Tibial artery (tissue), 4 donors: Measurements from ENCODE around the gene TEX29.

Source experiments
- DNase-seq, 2 donors: peaks; one replicate each; pipeline ENCODE4 v3.0.0-alpha.2; 2019
- H3K27ac ChIP-seq, 2 donors: fragments of 200-600 bp; sonication (generic) in 1 of 2; 1 replicate in 1 of 2; 2 replicates in 1 of 2; pipeline ENCODE4 v1.5.1; 2018 to 2019; ENCODE audit warnings: mild to moderate bottlenecking in 1 of 2
- H3K27me3 ChIP-seq, 2 donors: fragments of 200-600 bp; sonication (generic) in 1 of 2; one replicate each; pipeline versions ENCODE4 v1.5.1 to v1.6.0; 2016 to 2019
- H3K36me3 ChIP-seq, 3 donors: fragments of 200-600 bp; sonication (generic) in 2 of 3; one replicate each; pipeline ENCODE4 v1.5.1; 2016 to 2019; ENCODE audit warnings: mild to moderate bottlenecking in 2 of 3
- H3K4me1 ChIP-seq, 4 donors: fragments of 200-600 bp; sonication (generic) in 2 of 4; 1 replicate in 3 of 4; 2 replicates in 1 of 4; pipeline ENCODE4 v1.5.1; 2016 to 2019
- H3K4me3 ChIP-seq, 2 donors: fragments of 200-600 bp; sonication (generic) in 1 of 2; 1 replicate in 1 of 2; 2 replicates in 1 of 2; pipeline ENCODE4 v1.5.1; 2018 to 2019; ENCODE audit warnings: mild to moderate bottlenecking in 2 of 2
- H3K9me3 ChIP-seq, 3 donors: fragments of 200-600 bp; sonication (generic) in 1 of 3; one replicate each; pipeline ENCODE4 v1.5.1; 2016 to 2019
- CTCF ChIP-seq, 2 experiments: fragments of 200-600 bp in 1 of 2; fragments of 450-650 bp in 1 of 2; IDR thresholded peaks; one replicate each; pipeline ENCODE4 v1.5.1; 2017 to 2019; ENCODE audit warnings: antibody characterized with exemption in 2 of 2, mild to moderate bottlenecking in 1 of 2, moderate library complexity in 1 of 2
- intact Hi-C: fragments of 100-400 bp; cut with DNase I; formaldehyde crosslinking; loops from one replicate; pipeline ENCODE4 v1.15.0; 2023; ENCODE audit warnings: low total_unique reads

The TEX29 gene

GRCh38 chr13:111302045-111302726 lies 18.3 kb upstream of the TEX29 start:
- intact Hi-C loops, result no loop called here

GRCh38 chr13:111303559-111303958 lies 16.9 kb upstream of the TEX29 start:
- no peak overlapping the region for H3K4me3 ChIP-seq
- TF ChIP-seq CTCF (IDR thresholded peaks at IDR 0.05), result no peak
- no peak overlapping the region for H3K27ac ChIP-seq
- DNase-seq, result no peak
- peaks cover 79 to 94% (median 92%) of the 10 kb centered on the region in 3 donors for H3K36me3 ChIP-seq
- H3K27me3 ChIP-seq, result no peaks in the 10 kb centered on the region
- intact Hi-C loops, result no loop called here
- H3K9me3 ChIP-seq, result no peaks in the 10 kb centered on the region
- no peaks in the 10 kb centered on the region for H3K4me1 ChIP-seq

More at GRCh38 chr13:111302045-111302726, 18.3 kb upstream of the TEX29 start:
- H3K4me1 ChIP-seq, result no peaks in the 10 kb centered on the region
- TF ChIP-seq CTCF (IDR thresholded peaks at IDR 0.05), result no peak
- no peak overlapping the region for H3K4me3 ChIP-seq
- H3K9me3 ChIP-seq, result no peaks in the 10 kb centered on the region
- no peak for DNase-seq
- H3K36me3 ChIP-seq, result peaks cover 73 to 90% (median 88%) of the 10 kb centered on the region in 3 donors
- H3K27ac ChIP-seq, result no peak overlapping the region
- no peaks in the 10 kb centered on the region for H3K27me3 ChIP-seq

GRCh38 chr13:111304041-111304544 lies 16.3 kb upstream of the TEX29 start:
- no peaks in the 10 kb centered on the region for H3K9me3 ChIP-seq

GRCh38 chr13:111304603-111305289 lies 15.7 kb upstream of the TEX29 start:
- Histone ChIP-seq H3K4me3 (no peak overlapping the region), H3K27ac (no peak overlapping the region), H3K9me3 (no peaks in the 10 kb centered on the region), H3K4me1 (no peaks in the 10 kb centered on the region), H3K36me3 (peaks cover 78 to 89% (median 86%) of the 10 kb centered on the region in 3 donors), H3K27me3 (no peaks in the 10 kb centered on the region)
- DNase-seq, result no peak
- no peak for TF ChIP-seq CTCF (IDR thresholded peaks at IDR 0.05)
- intact Hi-C loops, result no loop called here

More at GRCh38 chr13:111304041-111304544, 16.3 kb upstream of the TEX29 start:
- intact Hi-C loops, result no loop called here
- no peak for TF ChIP-seq CTCF (IDR thresholded peaks at IDR 0.05)
- H3K36me3 ChIP-seq, result peaks cover 78 to 93% (median 90%) of the 10 kb centered on the region in 3 donors
- no peak for DNase-seq
- no peaks in the 10 kb centered on the region for H3K27me3 ChIP-seq
- H3K4me3 ChIP-seq, result no peak overlapping the region
- H3K4me1 ChIP-seq, result no peaks in the 10 kb centered on the region
- H3K27ac ChIP-seq, result no peak overlapping the region

GRCh38 chr13:111312944-111313590 lies 7.4 kb upstream of the TEX29 start:
- H3K27me3 ChIP-seq, result no peaks in the 10 kb centered on the region
- peaks cover 14 to 47% (median 34%) of the 10 kb centered on the region in 3 donors for H3K36me3 ChIP-seq
- no peak overlapping the region for H3K4me3 ChIP-seq
- H3K9me3 ChIP-seq, result peaks cover 0 to 6% (median 4%) of the 10 kb centered on the region in 3 donors
- intact Hi-C loops, result no loop called here
- peaks cover 0 to 18% (median 7%) of the 10 kb centered on the region in 4 donors for H3K4me1 ChIP-seq
- DNase-seq, result no peak
- no peak overlapping the region for H3K27ac ChIP-seq
- TF ChIP-seq CTCF (IDR thresholded peaks at IDR 0.05), result no peak
